Sigmoid colon (tissue), 4 donors: ENCODE results near the gene STARD13.

ENCODE experiments used
- CTCF ChIP-seq, 4 experiments: fragments of 450-650 bp in 3 of 4; fragments of 200-600 bp in 1 of 4; IDR thresholded peaks; one replicate each; pipeline ENCODE4 v1.5.1; 2016 to 2019; ENCODE audit warnings: antibody characterized with exemption in 4 of 4, mild to moderate bottlenecking in 3 of 4, moderate library complexity in 2 of 4
- POLR2A ChIP-seq, 2 donors: fragments of 450-650 bp; IDR thresholded peaks; one replicate each; pipeline ENCODE4 v1.6.1; 2016; ENCODE audit warnings: antibody characterized with exemption in 2 of 2, mild to moderate bottlenecking in 2 of 2, moderate library complexity in 2 of 2
- POLR2AphosphoS5 ChIP-seq, 4 donors: sonication (generic); formaldehyde crosslinking; IDR thresholded peaks; one replicate each; pipeline ENCODE4 v1.6.1; 2017; ENCODE audit warnings: antibody characterized with exemption in 4 of 4

GRCh38 chr13:33261387-33262061 is 24.0 kb downstream of the STARD13 start:
- no peak for TF ChIP-seq POLR2A (IDR thresholded peaks at IDR 0.05)
- TF ChIP-seq CTCF (IDR thresholded peaks at IDR 0.05) = no peak
- peak in 1 of 4 donors; percentile 72 for TF ChIP-seq POLR2AphosphoS5 (IDR thresholded peaks at IDR 0.05)
